ENCODE measurements around the gene EPN3. TPM values are rescaled to one million over a fixed set of nuclear protein-coding genes. Genes with fewer than 3 reads are reported as not detected.

EPN3 gene
- total RNA-seq, 1 experiment from 2014 or later: 53.2 TPM

DNA sequence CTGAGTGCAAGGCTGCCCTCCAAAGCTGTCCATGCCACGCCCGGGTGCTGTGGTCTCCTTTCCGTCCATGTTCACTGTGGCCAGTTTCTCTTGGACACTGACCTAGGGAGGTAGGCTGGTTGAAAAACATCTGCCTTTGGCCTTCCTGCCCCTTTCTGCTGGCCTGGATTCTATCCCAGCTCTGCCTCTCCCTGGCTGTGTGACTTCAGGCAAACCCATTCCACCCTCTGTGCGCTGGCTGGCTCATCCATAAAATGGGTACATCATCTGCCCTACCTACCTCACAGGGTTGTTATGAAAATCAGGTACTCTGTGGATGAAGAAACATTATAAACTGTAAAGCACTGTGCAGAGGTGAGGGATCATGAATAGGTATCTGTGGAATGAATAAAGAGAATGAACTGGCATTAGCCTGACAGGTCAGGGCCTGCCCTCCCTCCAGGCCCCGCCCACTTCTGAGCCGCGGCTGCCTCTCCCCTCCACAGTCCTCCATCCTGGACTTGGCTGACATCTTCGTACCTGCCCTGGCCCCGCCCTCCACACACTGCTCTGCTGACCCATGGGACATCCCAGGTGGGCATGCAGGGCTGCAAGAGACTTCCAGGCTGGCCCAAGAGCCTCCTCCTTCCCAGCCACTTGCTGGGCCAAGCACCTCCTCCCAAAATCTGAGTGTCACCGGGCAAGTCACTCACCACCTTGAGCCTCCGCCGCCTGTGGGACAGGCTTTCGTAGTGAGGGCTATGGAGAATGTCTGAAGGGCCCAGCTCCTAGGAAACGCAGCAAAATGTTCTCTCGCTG, 7.4 kb downstream of the EPN3 start:
- H3K36me3 Mint-ChIP-seq (ENCODE audit: insufficient read depth, unreplicated experiment): peaks cover 69% of the 10 kb centered on the region
- BruUV-seq (replicated peaks): no TSS peak
- POLR2A ChIA-PET: interaction anchor here (0.9 kb wide), 1 partner anchor 179 kb away, joined by 3 read pairs; the partner anchor contains the start of gene LUC7L3

DNA sequence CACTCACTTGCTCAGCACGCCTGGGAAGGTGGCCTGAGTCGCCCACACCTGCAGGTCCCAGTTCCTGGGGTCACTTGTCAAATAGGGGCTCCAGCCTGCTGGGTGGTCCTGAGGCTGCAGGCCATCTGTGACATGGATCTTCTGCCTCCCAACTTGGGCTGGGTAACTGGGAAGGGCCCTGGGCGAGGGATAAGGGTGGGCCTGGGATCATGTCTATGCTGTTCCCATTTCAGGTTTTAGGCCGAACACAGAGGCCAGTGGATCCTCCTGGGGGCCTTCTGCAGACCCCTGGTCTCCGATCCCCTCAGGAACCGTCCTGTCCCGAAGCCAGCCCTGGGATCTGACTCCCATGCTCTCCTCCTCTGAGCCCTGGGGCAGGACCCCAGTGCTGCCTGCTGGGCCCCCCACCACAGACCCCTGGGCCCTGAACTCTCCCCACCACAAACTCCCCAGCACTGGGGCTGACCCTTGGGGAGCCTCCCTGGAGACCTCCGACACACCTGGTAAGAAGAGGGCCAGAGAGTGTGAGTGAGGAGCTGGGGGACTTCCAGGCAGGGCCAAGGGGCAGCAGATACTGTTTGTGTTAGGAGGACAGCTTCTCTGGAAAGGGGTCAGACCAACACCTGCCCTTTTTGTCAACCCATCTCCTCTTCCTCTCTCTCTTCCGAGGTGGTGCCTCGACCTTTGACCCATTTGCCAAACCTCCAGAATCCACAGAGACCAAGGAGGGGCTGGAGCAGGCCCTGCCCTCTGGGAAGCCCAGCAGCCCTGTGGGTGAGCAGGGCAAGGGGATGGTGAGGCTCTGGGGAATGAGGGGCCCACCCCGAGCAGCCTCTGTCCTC, 8.2 kb downstream of the EPN3 start:
- no peaks in the 10 kb centered on the region for H3K9me3 ChIP-seq
- no peaks in the 10 kb centered on the region for H3K36me3 ChIP-seq (ENCODE audit: control insufficient read depth, insufficient read depth, low read length)
- no peak overlapping the region for H3K4me3 ChIP-seq (ENCODE audit: low read depth, low read length)
- no peak for DNase-seq
- ChIA-PET CTCF (interaction anchor here (1.2 to 2.9 kb wide), 5 partner anchors 9 to 301 kb away, joined by 3 to 28 read pairs (median 8); partner anchors contain the start of genes EPN3 and LUC7L3), POLR2A (interaction anchor here (1.4 to 2.5 kb wide), 4 partner anchors 18 to 152 kb away, joined by 4 to 18 read pairs (median 8); partner anchors contain the start of gene CACNA1G)
- intact Hi-C loops (cut with micrococcal nuclease; ENCODE audit: unreplicated experiment): loop anchor here (10.0 kb wide), 1 partner anchor 244 kb away; no protein-coding TSS in a partner anchor
- peaks cover 61% of the 10 kb centered on the region for H3K4me1 ChIP-seq
- Mint-ChIP-seq H3K9me3 (ENCODE audit: unreplicated experiment) (no peaks in the 10 kb centered on the region), H3K4me3 (ENCODE audit: unreplicated experiment) (peak overlapping the region; percentile 77), H3K27ac (ENCODE audit: unreplicated experiment) (no peak overlapping the region), H3K36me3 (ENCODE audit: insufficient read depth, unreplicated experiment) (peaks cover 64% of the 10 kb centered on the region), H3K4me1 (ENCODE audit: low read depth, unreplicated experiment) (peaks cover 58% of the 10 kb centered on the region), H3K27me3 (ENCODE audit: insufficient read depth, unreplicated experiment) (no peaks in the 10 kb centered on the region)
- BruUV-seq (replicated peaks): no TSS peak
- TF ChIP-seq, protein P1, sequence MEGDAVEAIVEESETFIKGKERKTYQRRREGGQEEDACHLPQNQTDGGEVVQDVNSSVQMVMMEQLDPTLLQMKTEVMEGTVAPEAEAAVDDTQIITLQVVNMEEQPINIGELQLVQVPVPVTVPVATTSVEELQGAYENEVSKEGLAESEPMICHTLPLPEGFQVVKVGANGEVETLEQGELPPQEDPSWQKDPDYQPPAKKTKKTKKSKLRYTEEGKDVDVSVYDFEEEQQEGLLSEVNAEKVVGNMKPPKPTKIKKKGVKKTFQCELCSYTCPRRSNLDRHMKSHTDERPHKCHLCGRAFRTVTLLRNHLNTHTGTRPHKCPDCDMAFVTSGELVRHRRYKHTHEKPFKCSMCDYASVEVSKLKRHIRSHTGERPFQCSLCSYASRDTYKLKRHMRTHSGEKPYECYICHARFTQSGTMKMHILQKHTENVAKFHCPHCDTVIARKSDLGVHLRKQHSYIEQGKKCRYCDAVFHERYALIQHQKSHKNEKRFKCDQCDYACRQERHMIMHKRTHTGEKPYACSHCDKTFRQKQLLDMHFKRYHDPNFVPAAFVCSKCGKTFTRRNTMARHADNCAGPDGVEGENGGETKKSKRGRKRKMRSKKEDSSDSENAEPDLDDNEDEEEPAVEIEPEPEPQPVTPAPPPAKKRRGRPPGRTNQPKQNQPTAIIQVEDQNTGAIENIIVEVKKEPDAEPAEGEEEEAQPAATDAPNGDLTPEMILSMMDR (IDR thresholded peaks at IDR 0.05; ENCODE audit: insufficient read depth in 1 of 2, low read depth in 1 of 2, low read length in 1 of 2, severe bottlenecking in 1 of 2, unreplicated experiment in 1 of 2): no peak
- no peaks in the 10 kb centered on the region for H3K27me3 ChIP-seq (replicated peaks; ENCODE audit: control insufficient read depth, insufficient read depth, low read length)

More for the DNA sequence above, 7.4 kb downstream of the EPN3 start:
- H3K27ac Mint-ChIP-seq (ENCODE audit: unreplicated experiment): no peak overlapping the region
- peak; percentile 83 to 90 for DNase-seq
- H3K4me3 ChIP-seq (ENCODE audit: low read depth, low read length): no peak overlapping the region
- no peaks in the 10 kb centered on the region for H3K9me3 ChIP-seq
- TF ChIP-seq, protein P1 (IDR thresholded peaks at IDR 0.05; ENCODE audit: insufficient read depth in 1 of 2, low read depth in 1 of 2, low read length in 1 of 2, severe bottlenecking in 1 of 2, unreplicated experiment in 1 of 2): no peak
- H3K4me1 ChIP-seq: peaks cover 61% of the 10 kb centered on the region
- CTCF ChIA-PET: no interaction called here
- no peaks in the 10 kb centered on the region for H3K9me3 Mint-ChIP-seq (ENCODE audit: unreplicated experiment)
- no peak overlapping the region for H3K4me3 Mint-ChIP-seq (ENCODE audit: unreplicated experiment)
- H3K4me1 Mint-ChIP-seq (ENCODE audit: low read depth, unreplicated experiment): peaks cover 57% of the 10 kb centered on the region
- no peaks in the 10 kb centered on the region for H3K27me3 ChIP-seq (replicated peaks; ENCODE audit: control insufficient read depth, insufficient read depth, low read length)
- intact Hi-C loops (cut with micrococcal nuclease; ENCODE audit: unreplicated experiment): loop anchor here (10.0 kb wide), 1 partner anchor 245 kb away; no protein-coding TSS in a partner anchor
- H3K27me3 Mint-ChIP-seq (ENCODE audit: insufficient read depth, unreplicated experiment): no peaks in the 10 kb centered on the region
- H3K36me3 ChIP-seq (ENCODE audit: control insufficient read depth, insufficient read depth, low read length): no peaks in the 10 kb centered on the region

DNA sequence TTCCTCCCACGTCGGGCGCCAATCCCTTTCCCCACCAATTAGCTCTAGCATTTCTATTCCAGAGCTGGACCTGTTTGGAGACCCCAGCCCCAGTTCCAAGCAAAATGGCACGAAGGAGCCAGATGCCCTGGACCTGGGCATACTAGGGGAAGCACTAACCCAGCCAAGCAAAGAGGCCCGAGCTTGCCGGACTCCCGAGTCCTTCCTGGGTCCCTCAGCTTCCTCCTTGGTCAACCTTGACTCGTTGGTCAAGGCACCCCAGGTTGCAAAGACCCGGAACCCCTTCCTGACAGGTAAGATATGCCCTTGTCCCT, 8.8 kb downstream of the EPN3 start:
- ChIA-PET CTCF (interaction anchor here (1.2 to 3.2 kb wide), 15 partner anchors 9 to 301 kb away, joined by 3 to 35 read pairs (median 14); partner anchors contain the start of genes CACNA1G, EPN3, LRRC59 and LUC7L3), POLR2A (interaction anchor here (0.6 to 2.5 kb wide), 17 partner anchors 9 to 325 kb away, joined by 3 to 20 read pairs (median 6); partner anchors contain the start of genes CACNA1G, EPN3, LRRC59 and TOB1)
- no peaks in the 10 kb centered on the region for H3K9me3 ChIP-seq
- H3K36me3 ChIP-seq (ENCODE audit: control insufficient read depth, insufficient read depth, low read length): no peaks in the 10 kb centered on the region
- H3K4me3 ChIP-seq (ENCODE audit: low read depth, low read length): peak overlapping the region; percentile 45
- peak overlapping the region; percentile 77 for H3K4me3 Mint-ChIP-seq (ENCODE audit: unreplicated experiment)
- H3K27me3 ChIP-seq (replicated peaks; ENCODE audit: control insufficient read depth, insufficient read depth, low read length): no peaks in the 10 kb centered on the region
- intact Hi-C loops (cut with micrococcal nuclease; ENCODE audit: unreplicated experiment): loop anchor here (10.0 kb wide), 1 partner anchor 243 kb away; no protein-coding TSS in a partner anchor
- no peaks in the 10 kb centered on the region for H3K9me3 Mint-ChIP-seq (ENCODE audit: unreplicated experiment)
- H3K4me1 ChIP-seq: peaks cover 61% of the 10 kb centered on the region
- H3K36me3 Mint-ChIP-seq (ENCODE audit: insufficient read depth, unreplicated experiment): peaks cover 59% of the 10 kb centered on the region
- peak overlapping the region; percentile 39 for H3K27ac Mint-ChIP-seq (ENCODE audit: unreplicated experiment)
- H3K27me3 Mint-ChIP-seq (ENCODE audit: insufficient read depth, unreplicated experiment): no peaks in the 10 kb centered on the region
- H3K4me1 Mint-ChIP-seq (ENCODE audit: low read depth, unreplicated experiment): peaks cover 63% of the 10 kb centered on the region
- no TSS peak for BruUV-seq (replicated peaks)
- no peak for DNase-seq
- TF ChIP-seq, protein P1 (IDR thresholded peaks at IDR 0.05; ENCODE audit: insufficient read depth in 1 of 2, low read depth in 1 of 2, low read length in 1 of 2, severe bottlenecking in 1 of 2, unreplicated experiment in 1 of 2): no peak

Data from Caco-2 (cell line).